ENCODE results near the gene FAM110D. TPM values are rescaled to one million over a fixed set of nuclear protein-coding genes. Genes with fewer than 3 reads are reported as not detected.

Gene FAM110D
- total RNA-seq, 1 experiment from 2014 or later: 0.05 TPM

DNA sequence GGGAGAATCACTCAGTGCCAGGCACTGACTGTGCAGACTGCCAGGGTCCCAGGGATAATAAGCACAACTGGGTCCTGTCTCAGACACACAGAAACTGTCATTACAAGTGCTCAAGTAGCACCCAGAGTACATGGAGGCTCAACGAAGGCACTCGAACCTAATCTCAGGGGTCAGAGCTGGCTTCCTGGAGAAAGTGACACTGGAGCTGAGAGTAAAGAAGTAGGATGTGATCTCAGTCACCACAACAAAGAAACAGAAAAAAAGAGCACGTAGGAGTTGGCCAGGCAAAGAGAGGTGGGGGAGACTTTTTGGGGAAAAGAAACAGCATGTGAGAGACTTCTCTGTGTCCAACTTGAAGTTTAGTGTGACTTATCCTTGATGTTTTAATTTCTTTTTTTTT lies 32.9 kb downstream of the FAM110D start:
- H3K4me3 ChIP-seq (ENCODE audit: low read depth in 2 of 2, low read length in 2 of 2): no peak overlapping the region
- CTCF ChIA-PET: interaction anchor here (0.7 kb wide), 1 partner anchor 423 kb away, joined by 3 read pairs; no protein-coding TSS in a partner anchor
- H3K36me3 ChIP-seq (ENCODE audit: control insufficient read depth, insufficient read depth, low read length): no peaks in the 10 kb centered on the region
- in situ Hi-C loops (cut with HindIII; ENCODE audit: low pct_unique_long_range_greater_than_20kb, low sequenced_read_pairs): no loop called here
- H3K9me3 ChIP-seq (ENCODE audit: control insufficient read depth, insufficient read depth, low read depth, low read length): no peaks in the 10 kb centered on the region
- ATAC-seq (no peak), DNase-seq (ENCODE audit: low read depth, low spot score) (no peak)
- POLR2A ChIA-PET: no interaction called here
- no peaks in the 10 kb centered on the region for H3K4me1 ChIP-seq (ENCODE audit: control insufficient read depth, insufficient read depth, low read length)
- intact Hi-C loops (cut with micrococcal nuclease; ENCODE audit: unreplicated experiment): no loop called here
- BruUV-seq (replicated peaks): no TSS peak
- H3K27me3 ChIP-seq (ENCODE audit: control insufficient read depth, insufficient read depth, low read length): no peaks in the 10 kb centered on the region
- TF ChIP-seq POLR2AphosphoS5 (IDR thresholded peaks at IDR 0.05; ENCODE audit: low read depth, low read length): no peak
- no peak overlapping the region for H3K27ac ChIP-seq (ENCODE audit: low read length)

DNA sequence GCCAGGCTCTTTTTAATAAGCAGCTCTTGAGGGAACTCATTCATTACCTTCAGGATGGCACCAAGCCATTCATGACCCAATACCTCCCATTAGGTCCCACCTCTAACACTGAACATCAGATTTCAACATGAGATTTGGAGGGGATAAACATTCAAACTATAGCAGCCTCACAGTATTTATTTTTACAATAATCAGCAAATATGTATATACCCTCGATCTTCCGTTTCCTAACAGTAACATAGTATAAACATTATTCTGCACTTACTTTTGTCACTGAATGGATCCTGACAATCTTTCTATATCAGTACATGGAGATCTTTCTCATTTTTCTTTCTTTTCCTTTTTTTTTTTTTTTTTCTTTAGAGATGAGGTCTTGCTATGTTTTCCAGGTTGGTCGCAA lies 36.9 kb downstream of the FAM110D start:
- Histone ChIP-seq H3K9me3 (ENCODE audit: control insufficient read depth, insufficient read depth, low read depth, low read length) (no peaks in the 10 kb centered on the region), H3K27me3 (ENCODE audit: control insufficient read depth, insufficient read depth, low read length) (no peaks in the 10 kb centered on the region), H3K4me1 (ENCODE audit: control insufficient read depth, insufficient read depth, low read length) (no peaks in the 10 kb centered on the region), H3K36me3 (ENCODE audit: control insufficient read depth, insufficient read depth, low read length) (no peaks in the 10 kb centered on the region), H3K27ac (ENCODE audit: low read length) (no peak overlapping the region), H3K4me3 (ENCODE audit: low read depth in 2 of 2, low read length in 2 of 2) (no peak overlapping the region)
- ChIA-PET POLR2A (no interaction called here), CTCF (interaction anchor here (0.7 kb wide), 1 partner anchor 9 kb away, joined by 10 read pairs; no protein-coding TSS in a partner anchor)
- in situ Hi-C loops (cut with HindIII; ENCODE audit: low pct_unique_long_range_greater_than_20kb, low sequenced_read_pairs) (no loop called here), intact Hi-C loops (cut with micrococcal nuclease; ENCODE audit: unreplicated experiment) (no loop called here)
- DNase-seq (ENCODE audit: low read depth, low spot score) (no peak), ATAC-seq (no peak)
- TF ChIP-seq POLR2AphosphoS5 (IDR thresholded peaks at IDR 0.05; ENCODE audit: low read depth, low read length): no peak
- no TSS peak for BruUV-seq (replicated peaks)

DNA sequence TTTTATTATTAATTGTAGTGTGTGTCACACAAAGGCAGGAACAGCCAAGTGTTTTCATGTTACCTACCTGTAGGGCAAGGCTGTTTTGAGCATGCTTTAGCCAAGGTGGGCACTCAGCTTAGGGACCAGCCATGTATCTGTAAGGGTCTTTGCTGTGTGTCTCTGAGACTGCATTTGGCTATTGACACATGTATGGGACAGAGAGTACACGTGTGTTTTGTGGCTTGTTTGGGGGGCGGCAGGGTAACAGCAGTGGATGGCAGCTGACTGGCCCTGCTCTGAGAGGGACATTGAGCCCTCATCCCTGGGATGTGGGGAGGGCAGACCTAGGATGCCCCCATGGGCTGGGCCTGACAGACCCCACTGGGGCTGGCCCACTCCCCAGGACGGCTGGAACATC lies 38.4 kb downstream of the FAM110D start:
- DNase-seq (ENCODE audit: low read depth, low spot score) (no peak), ATAC-seq (no peak)
- POLR2A ChIA-PET: no interaction called here
- H3K4me3 ChIP-seq (ENCODE audit: low read depth in 2 of 2, low read length in 2 of 2): no peak overlapping the region
- CTCF ChIA-PET: no interaction called here
- no TSS peak for BruUV-seq (replicated peaks)
- in situ Hi-C loops (cut with HindIII; ENCODE audit: low pct_unique_long_range_greater_than_20kb, low sequenced_read_pairs): no loop called here
- H3K27me3 ChIP-seq (ENCODE audit: control insufficient read depth, insufficient read depth, low read length): no peaks in the 10 kb centered on the region
- H3K9me3 ChIP-seq (ENCODE audit: control insufficient read depth, insufficient read depth, low read depth, low read length): no peaks in the 10 kb centered on the region
- TF ChIP-seq, protein P1, sequence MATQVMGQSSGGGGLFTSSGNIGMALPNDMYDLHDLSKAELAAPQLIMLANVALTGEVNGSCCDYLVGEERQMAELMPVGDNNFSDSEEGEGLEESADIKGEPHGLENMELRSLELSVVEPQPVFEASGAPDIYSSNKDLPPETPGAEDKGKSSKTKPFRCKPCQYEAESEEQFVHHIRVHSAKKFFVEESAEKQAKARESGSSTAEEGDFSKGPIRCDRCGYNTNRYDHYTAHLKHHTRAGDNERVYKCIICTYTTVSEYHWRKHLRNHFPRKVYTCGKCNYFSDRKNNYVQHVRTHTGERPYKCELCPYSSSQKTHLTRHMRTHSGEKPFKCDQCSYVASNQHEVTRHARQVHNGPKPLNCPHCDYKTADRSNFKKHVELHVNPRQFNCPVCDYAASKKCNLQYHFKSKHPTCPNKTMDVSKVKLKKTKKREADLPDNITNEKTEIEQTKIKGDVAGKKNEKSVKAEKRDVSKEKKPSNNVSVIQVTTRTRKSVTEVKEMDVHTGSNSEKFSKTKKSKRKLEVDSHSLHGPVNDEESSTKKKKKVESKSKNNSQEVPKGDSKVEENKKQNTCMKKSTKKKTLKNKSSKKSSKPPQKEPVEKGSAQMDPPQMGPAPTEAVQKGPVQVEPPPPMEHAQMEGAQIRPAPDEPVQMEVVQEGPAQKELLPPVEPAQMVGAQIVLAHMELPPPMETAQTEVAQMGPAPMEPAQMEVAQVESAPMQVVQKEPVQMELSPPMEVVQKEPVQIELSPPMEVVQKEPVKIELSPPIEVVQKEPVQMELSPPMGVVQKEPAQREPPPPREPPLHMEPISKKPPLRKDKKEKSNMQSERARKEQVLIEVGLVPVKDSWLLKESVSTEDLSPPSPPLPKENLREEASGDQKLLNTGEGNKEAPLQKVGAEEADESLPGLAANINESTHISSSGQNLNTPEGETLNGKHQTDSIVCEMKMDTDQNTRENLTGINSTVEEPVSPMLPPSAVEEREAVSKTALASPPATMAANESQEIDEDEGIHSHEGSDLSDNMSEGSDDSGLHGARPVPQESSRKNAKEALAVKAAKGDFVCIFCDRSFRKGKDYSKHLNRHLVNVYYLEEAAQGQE (IDR thresholded peaks at IDR 0.05; ENCODE audit: insufficient read depth in 1 of 2, low read depth in 2 of 2, low read length in 1 of 2): no peak
- TF ChIP-seq, protein P2, sequence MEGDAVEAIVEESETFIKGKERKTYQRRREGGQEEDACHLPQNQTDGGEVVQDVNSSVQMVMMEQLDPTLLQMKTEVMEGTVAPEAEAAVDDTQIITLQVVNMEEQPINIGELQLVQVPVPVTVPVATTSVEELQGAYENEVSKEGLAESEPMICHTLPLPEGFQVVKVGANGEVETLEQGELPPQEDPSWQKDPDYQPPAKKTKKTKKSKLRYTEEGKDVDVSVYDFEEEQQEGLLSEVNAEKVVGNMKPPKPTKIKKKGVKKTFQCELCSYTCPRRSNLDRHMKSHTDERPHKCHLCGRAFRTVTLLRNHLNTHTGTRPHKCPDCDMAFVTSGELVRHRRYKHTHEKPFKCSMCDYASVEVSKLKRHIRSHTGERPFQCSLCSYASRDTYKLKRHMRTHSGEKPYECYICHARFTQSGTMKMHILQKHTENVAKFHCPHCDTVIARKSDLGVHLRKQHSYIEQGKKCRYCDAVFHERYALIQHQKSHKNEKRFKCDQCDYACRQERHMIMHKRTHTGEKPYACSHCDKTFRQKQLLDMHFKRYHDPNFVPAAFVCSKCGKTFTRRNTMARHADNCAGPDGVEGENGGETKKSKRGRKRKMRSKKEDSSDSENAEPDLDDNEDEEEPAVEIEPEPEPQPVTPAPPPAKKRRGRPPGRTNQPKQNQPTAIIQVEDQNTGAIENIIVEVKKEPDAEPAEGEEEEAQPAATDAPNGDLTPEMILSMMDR (IDR thresholded peaks at IDR 0.05): no peak
- intact Hi-C loops (cut with micrococcal nuclease; ENCODE audit: unreplicated experiment): no loop called here
- H3K36me3 ChIP-seq (ENCODE audit: control insufficient read depth, insufficient read depth, low read length): no peaks in the 10 kb centered on the region
- no peaks in the 10 kb centered on the region for H3K4me1 ChIP-seq (ENCODE audit: control insufficient read depth, insufficient read depth, low read length)
- no peak overlapping the region for H3K27ac ChIP-seq (ENCODE audit: low read length)

DNA sequence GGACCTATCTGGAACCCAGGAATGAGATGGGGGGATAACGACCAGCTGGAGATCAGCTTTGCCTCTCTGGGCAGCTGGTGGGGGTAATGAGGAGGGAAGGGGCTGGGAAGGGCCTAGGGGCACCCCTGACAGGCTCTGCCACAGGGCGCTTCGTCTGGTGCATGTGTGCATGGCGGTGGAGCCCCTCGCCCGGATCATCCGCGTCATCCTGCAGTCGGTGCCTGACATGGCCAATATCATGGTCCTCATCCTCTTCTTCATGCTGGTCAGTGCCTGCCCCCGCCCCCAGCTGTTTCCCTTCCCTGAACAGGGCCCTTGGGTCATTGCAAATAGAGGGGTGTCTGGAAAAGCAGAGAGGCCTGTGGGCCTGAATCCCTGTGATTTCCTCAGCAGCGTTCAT lies 38.9 kb downstream of the FAM110D start:
- Histone ChIP-seq H3K4me3 (ENCODE audit: low read depth in 2 of 2, low read length in 2 of 2) (no peak overlapping the region), H3K9me3 (ENCODE audit: control insufficient read depth, insufficient read depth, low read depth, low read length) (no peaks in the 10 kb centered on the region), H3K27me3 (ENCODE audit: control insufficient read depth, insufficient read depth, low read length) (no peaks in the 10 kb centered on the region), H3K36me3 (ENCODE audit: control insufficient read depth, insufficient read depth, low read length) (no peaks in the 10 kb centered on the region), H3K4me1 (ENCODE audit: control insufficient read depth, insufficient read depth, low read length) (no peaks in the 10 kb centered on the region), H3K27ac (ENCODE audit: low read length) (no peak overlapping the region)
- TF ChIP-seq SIN3A (IDR thresholded peaks at IDR 0.05; ENCODE audit: borderline replicate concordance, insufficient read depth, low read depth, low read length): no peak
- TF ChIP-seq, protein P2 (IDR thresholded peaks at IDR 0.05): no peak
- no peak for TF ChIP-seq TCF7L2 (IDR thresholded peaks at IDR 0.05; ENCODE audit: low read depth, low read length)
- TF ChIP-seq, protein P1 (IDR thresholded peaks at IDR 0.05; ENCODE audit: insufficient read depth in 1 of 2, low read depth in 2 of 2, low read length in 1 of 2): no peak
- TF ChIP-seq POLR2AphosphoS5 (IDR thresholded peaks at IDR 0.05; ENCODE audit: low read depth, low read length): no peak
- POLR2A ChIA-PET: no interaction called here
- in situ Hi-C loops (cut with HindIII; ENCODE audit: low pct_unique_long_range_greater_than_20kb, low sequenced_read_pairs): no loop called here
- DNase-seq (ENCODE audit: low read depth, low spot score) (no peak), ATAC-seq (no peak)
- no TSS peak for BruUV-seq (replicated peaks)
- CTCF ChIA-PET: no interaction called here
- intact Hi-C loops (cut with micrococcal nuclease; ENCODE audit: unreplicated experiment): no loop called here

Data from Panc1 (cell line).